ENCODE results near the gene DRG2. TPM values are rescaled to one million over a fixed set of nuclear protein-coding genes. Genes with fewer than 3 reads are reported as not detected.

Gene DRG2
- total RNA-seq, 4 donors from 2014 or later, result 29.5 to 55.1 (median 43.3) TPM

- Histone ChIP-seq H3K27ac (no peak overlapping the region), H3K4me1 (peaks cover 0 to 7% (median 3%) of the 10 kb centered on the region in 4 donors), H3K36me3 (peaks cover 2 to 74% (median 7%) of the 10 kb centered on the region in 3 donors), H3K4me3 (no peak overlapping the region), H3K27me3 (no peaks in the 10 kb centered on the region), H3K9me3 (no peaks in the 10 kb centered on the region)
- TF ChIP-seq EP300 (IDR thresholded peaks at IDR 0.05) (no peak), POLR2A (IDR thresholded peaks at IDR 0.05) (no peak), CTCF (IDR thresholded peaks at IDR 0.05) (no peak)
- DNase-seq (ENCODE audit: low spot score in 2 of 2), result no peak
- WGBS, 2 donors, result 74 to 78% methylated on average over 15 of the region's 15 CpGs
Measured at GRCh38 chr17:18093616-18094408, 6.1 kb downstream of the DRG2 start.

GRCh38 chr17:18094409-18094807, 6.7 kb downstream of the DRG2 start:
- H3K4me1 ChIP-seq, result peaks cover 0 to 1% (median 0%) of the 10 kb centered on the region in 4 donors
- H3K27me3 ChIP-seq, result no peaks in the 10 kb centered on the region
- H3K27ac ChIP-seq, result no peak overlapping the region
- DNase-seq (ENCODE audit: low spot score in 2 of 2), result no peak
- no peaks in the 10 kb centered on the region for H3K9me3 ChIP-seq
- TF ChIP-seq POLR2A (IDR thresholded peaks at IDR 0.05), result no peak
- H3K36me3 ChIP-seq, result peaks cover 2 to 80% (median 7%) of the 10 kb centered on the region in 3 donors
- WGBS, 2 donors, result 97 to 99% methylated on average over 10 of the region's 10 CpGs
- H3K4me3 ChIP-seq, result no peak overlapping the region

- no peaks in the 10 kb centered on the region for H3K4me1 ChIP-seq
- H3K9me3 ChIP-seq, result no peaks in the 10 kb centered on the region
- H3K36me3 ChIP-seq, result peaks cover 2 to 98% (median 13%) of the 10 kb centered on the region in 3 donors
- TF ChIP-seq EP300 (IDR thresholded peaks at IDR 0.05), result no peak
- TF ChIP-seq POLR2A (IDR thresholded peaks at IDR 0.05), result no peak
- no peak for TF ChIP-seq CTCF (IDR thresholded peaks at IDR 0.05)
- H3K4me3 ChIP-seq, result no peak overlapping the region
- WGBS, 2 donors, result 82 to 88% methylated on average over 14 of the region's 14 CpGs
- no peak for DNase-seq (ENCODE audit: low spot score in 2 of 2)
- H3K27ac ChIP-seq, result no peak overlapping the region
- H3K27me3 ChIP-seq, result no peaks in the 10 kb centered on the region
Measured at GRCh38 chr17:18099516-18099915, 11.8 kb downstream of the DRG2 start.

- Histone ChIP-seq H3K4me1 (no peaks in the 10 kb centered on the region), H3K36me3 (peaks cover 2 to 98% (median 13%) of the 10 kb centered on the region in 3 donors), H3K27me3 (no peaks in the 10 kb centered on the region), H3K4me3 (no peak overlapping the region), H3K9me3 (no peaks in the 10 kb centered on the region), H3K27ac (no peak overlapping the region)
- no peak for DNase-seq (ENCODE audit: low spot score in 2 of 2)
- TF ChIP-seq CTCF (IDR thresholded peaks at IDR 0.05) (no peak), POLR2A (IDR thresholded peaks at IDR 0.05) (no peak), EP300 (IDR thresholded peaks at IDR 0.05) (no peak)
- WGBS, 2 donors, result 74 to 77% methylated on average over 6 to 10 of the region's 10 CpGs
Measured at GRCh38 chr17:18100616-18101015, 12.9 kb downstream of the DRG2 start.

GRCh38 chr17:18101828-18102227, 14.1 kb downstream of the DRG2 start:
- TF ChIP-seq EP300 (IDR thresholded peaks at IDR 0.05) (no peak), POLR2A (IDR thresholded peaks at IDR 0.05) (no peak)
- Histone ChIP-seq H3K27me3 (no peaks in the 10 kb centered on the region), H3K27ac (no peak overlapping the region), H3K9me3 (no peaks in the 10 kb centered on the region), H3K4me3 (no peak overlapping the region), H3K4me1 (no peaks in the 10 kb centered on the region), H3K36me3 (peaks cover 0 to 98% (median 14%) of the 10 kb centered on the region in 3 donors)
- WGBS, 2 donors, result 91 to 92% methylated on average over 8 to 9 of the region's 9 CpGs
- no peak for DNase-seq (ENCODE audit: low spot score in 2 of 2)

GRCh38 chr17:18102640-18103039, 14.9 kb downstream of the DRG2 start:
- Histone ChIP-seq H3K9me3 (no peaks in the 10 kb centered on the region), H3K27ac (no peak overlapping the region), H3K4me1 (no peaks in the 10 kb centered on the region), H3K36me3 (peaks cover 0 to 98% (median 14%) of the 10 kb centered on the region in 3 donors), H3K27me3 (no peaks in the 10 kb centered on the region), H3K4me3 (no peak overlapping the region)
- no peak for DNase-seq (ENCODE audit: low spot score in 2 of 2)
- TF ChIP-seq EP300 (IDR thresholded peaks at IDR 0.05), result no peak
- WGBS, 2 donors, result 74 to 100% methylated on average over 1 to 3 of the region's 3 CpGs
